Mesenchymal stem cell (in vitro differentiated cells and primary cell): ENCODE data around the gene C18orf63.
A peak's percentile ranks its signal among the peaks of the same experiment; 100 is the strongest.

Experiments
- DNase-seq: peaks from one replicate; pipeline ENCODE4 v3.0.0-alpha.2; 2013
- H2AFZ ChIP-seq: one replicate; pipeline ENCODE4 v1.6.1; 2013; ENCODE audit warnings: low read depth, mild to moderate bottlenecking, control low read depth, inconsistent platforms, low read length, moderate library complexity
- H2AK5ac ChIP-seq: 2 replicates; pipeline ENCODE4 v1.6.1; 2013; ENCODE audit warnings: low read length, moderate library complexity, mild to moderate bottlenecking, inconsistent platforms; ENCODE audit not compliant: severe bottlenecking
- H2BK120ac ChIP-seq: one replicate; pipeline ENCODE4 v1.6.1; 2013; ENCODE audit warnings: low read depth, mild to moderate bottlenecking, inconsistent platforms, low read length, moderate library complexity
- H2BK12ac ChIP-seq, 2 experiments: one replicate each; pipeline ENCODE4 v1.6.1; 2013; ENCODE audit warnings: inconsistent platforms in 2 of 2, low read length in 2 of 2, mild to moderate bottlenecking in 2 of 2, moderate library complexity in 2 of 2, control low read depth in 1 of 2
- H2BK15ac ChIP-seq: one replicate; pipeline ENCODE4 v1.6.1; 2013; ENCODE audit warnings: mild to moderate bottlenecking, low read depth, inconsistent platforms; ENCODE audit not compliant: poor library complexity, severe bottlenecking
- H2BK5ac ChIP-seq: 2 replicates; pipeline ENCODE4 v1.6.1; 2013; ENCODE audit warnings: low read depth, mild to moderate bottlenecking, low read length, control low read depth, inconsistent platforms; ENCODE audit not compliant: poor library complexity, severe bottlenecking
- H3K14ac ChIP-seq, 2 experiments: one replicate each; pipeline ENCODE4 v1.6.1; 2013; ENCODE audit warnings: inconsistent platforms in 2 of 2, low read length in 2 of 2, control low read depth in 1 of 2, mild to moderate bottlenecking in 1 of 2, moderate library complexity in 1 of 2
- H3K18ac ChIP-seq, 2 experiments: one replicate each; pipeline ENCODE4 v1.6.1; 2013; ENCODE audit warnings: inconsistent platforms in 2 of 2, low read length in 2 of 2, control low read depth in 1 of 2, low read depth in 1 of 2, mild to moderate bottlenecking in 1 of 2
- H3K23ac ChIP-seq, 2 experiments: one replicate each; pipeline ENCODE4 v1.6.1; 2013; ENCODE audit warnings: inconsistent platforms in 2 of 2, low read length in 2 of 2, mild to moderate bottlenecking in 2 of 2, moderate library complexity in 2 of 2, control low read depth in 1 of 2
- H3K27ac ChIP-seq: 2 replicates; pipeline ENCODE4 v1.5.1; 2013; ENCODE audit warnings: mild to moderate bottlenecking, moderate library complexity, low read length, control low read depth, inconsistent platforms; ENCODE audit not compliant: poor library complexity, severe bottlenecking
- H3K27me3 ChIP-seq, 2 experiments: 2 replicates each; pipeline versions ENCODE4 v1.6.1 to v1.7.0; 2013; ENCODE audit warnings: low read length in 2 of 2, mild to moderate bottlenecking in 2 of 2, moderate library complexity in 2 of 2, control low read depth in 1 of 2, inconsistent platforms in 1 of 2; ENCODE audit not compliant: control insufficient read depth in 1 of 2, insufficient read depth in 1 of 2
- H3K36me3 ChIP-seq, 2 experiments: 2 replicates each; pipeline versions ENCODE4 v1.6.1 to v1.7.0; 2013; ENCODE audit warnings: low read length in 2 of 2, control low read depth in 1 of 2, inconsistent platforms in 1 of 2, low read depth in 1 of 2, mild to moderate bottlenecking in 1 of 2; ENCODE audit not compliant: insufficient read depth in 2 of 2, control insufficient read depth in 1 of 2
- H3K4ac ChIP-seq, 2 experiments: one replicate each; pipeline ENCODE4 v1.6.1; 2013; ENCODE audit warnings: inconsistent platforms in 2 of 2, low read length in 2 of 2, mild to moderate bottlenecking in 2 of 2, moderate library complexity in 2 of 2, control low read depth in 1 of 2, low read depth in 1 of 2
- H3K4me1 ChIP-seq: 2 replicates; pipeline ENCODE4 v1.6.1; 2013; ENCODE audit warnings: low read depth, low read length, control low read depth; ENCODE audit not compliant: control insufficient read depth, insufficient read depth
- H3K4me2 ChIP-seq: 2 replicates; pipeline ENCODE4 v1.6.1; 2013; ENCODE audit warnings: low read length, mild to moderate bottlenecking, inconsistent platforms; ENCODE audit not compliant: poor library complexity, severe bottlenecking
- H3K4me3 ChIP-seq, 2 experiments: 2 replicates each; pipeline versions ENCODE4 v1.5.1 to v1.7.0; 2013; ENCODE audit warnings: low read length in 2 of 2, mild to moderate bottlenecking in 2 of 2, control low read depth in 1 of 2, low read depth in 1 of 2; ENCODE audit not compliant: insufficient read depth in 1 of 2
- H3K79me1 ChIP-seq: replicated peaks from 2 replicates; pipeline ENCODE4 v1.6.1; 2013; ENCODE audit warnings: mild to moderate bottlenecking, control low read depth, low read length, inconsistent platforms; ENCODE audit not compliant: poor library complexity, severe bottlenecking
- H3K9ac ChIP-seq: 2 replicates; pipeline ENCODE4 v1.7.0; 2013; ENCODE audit warnings: mild to moderate bottlenecking, low read length, moderate library complexity
- H3K9me3 ChIP-seq: 2 replicates; pipeline ENCODE4 v1.7.0; 2013; ENCODE audit warnings: mild to moderate bottlenecking, low read length; ENCODE audit not compliant: control insufficient read depth
- H4K8ac ChIP-seq: one replicate; pipeline ENCODE4 v1.6.1; 2013; ENCODE audit warnings: inconsistent platforms, mild to moderate bottlenecking, low read length, moderate library complexity
- H4K91ac ChIP-seq: one replicate; pipeline ENCODE4 v1.6.1; 2013; ENCODE audit warnings: mild to moderate bottlenecking, low read length, inconsistent platforms
- WGBS: methylation state at CpG from one replicate; pipeline ENCODE4 v1.1.7; 2013; ENCODE audit warnings: mixed read lengths; 5-methylcytosine and 5-hydroxymethylcytosine counted together

The C18orf63 gene

DNA sequence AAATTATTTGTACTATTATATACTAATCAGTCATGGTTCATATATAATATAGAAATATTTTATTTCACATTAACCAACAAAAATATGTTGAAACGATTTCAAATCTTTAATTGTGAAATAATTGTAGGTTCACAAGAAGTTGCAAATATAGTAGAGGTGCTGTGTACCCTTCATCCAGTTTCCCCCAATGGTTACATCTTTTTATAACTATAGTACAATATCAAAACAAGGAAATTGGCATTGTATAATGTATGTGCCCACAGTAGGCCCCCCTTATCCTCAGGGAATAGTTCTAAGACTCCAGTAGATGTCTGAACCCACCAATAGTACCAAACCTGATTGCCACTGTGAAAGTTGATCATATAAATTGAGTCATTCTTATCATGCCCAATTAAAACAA is 16.5 kb upstream of the C18orf63 start:
- H2BK12ac ChIP-seq, result no peak overlapping the region
- no peak overlapping the region for H3K4me3 ChIP-seq
- H3K14ac ChIP-seq, result no peak overlapping the region
- H3K27ac ChIP-seq, result no peak overlapping the region
- no peaks in the 10 kb centered on the region for H3K79me1 ChIP-seq
- no peak overlapping the region for H4K91ac ChIP-seq
- no CpG with 5 or more reads among the region's 1 CpG for whole genome bisulfite sequencing
- no peak overlapping the region for H3K23ac ChIP-seq
- H4K8ac ChIP-seq, result no peak overlapping the region
- no peaks in the 10 kb centered on the region for H3K27me3 ChIP-seq
- H2AFZ ChIP-seq, result no peak overlapping the region
- no peak overlapping the region for H2BK120ac ChIP-seq
- no peak overlapping the region for H3K9ac ChIP-seq
- no peak overlapping the region for H2BK15ac ChIP-seq
- H3K4ac ChIP-seq, result no peak overlapping the region
- no peak overlapping the region for H2BK5ac ChIP-seq
- H3K4me2 ChIP-seq, result no peak overlapping the region
- no peaks in the 10 kb centered on the region for H3K9me3 ChIP-seq
- H3K18ac ChIP-seq, result no peak overlapping the region
- H3K4me1 ChIP-seq, result no peaks in the 10 kb centered on the region
- no peak for DNase-seq
- H3K36me3 ChIP-seq, result no peaks in the 10 kb centered on the region
- H2AK5ac ChIP-seq, result no peak overlapping the region

DNA sequence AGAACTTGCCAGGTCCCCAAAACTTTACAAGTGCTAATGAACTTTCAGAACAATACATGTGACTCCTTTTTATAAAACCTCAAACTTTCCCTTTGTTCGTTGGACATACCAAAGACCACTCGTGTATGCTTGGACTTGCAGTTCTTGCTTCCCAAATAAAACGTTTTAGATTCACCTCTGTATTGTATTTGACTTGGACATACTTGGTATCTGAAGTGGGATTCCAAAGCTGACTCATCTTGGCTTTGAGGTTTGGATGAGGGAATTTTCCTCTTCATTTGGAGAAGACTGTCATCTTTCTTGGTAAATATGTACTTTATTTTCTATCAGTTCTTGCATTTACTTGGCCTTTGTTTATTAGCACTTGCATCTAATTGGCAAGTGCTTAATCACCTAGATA is 15.9 kb upstream of the C18orf63 start:
- H3K23ac ChIP-seq, result no peak overlapping the region
- H3K27ac ChIP-seq, result no peak overlapping the region
- no peak overlapping the region for H3K4me3 ChIP-seq
- no peaks in the 10 kb centered on the region for H3K4me1 ChIP-seq
- no peak overlapping the region for H4K91ac ChIP-seq
- H3K14ac ChIP-seq, result no peak overlapping the region
- no peak overlapping the region for H2AFZ ChIP-seq
- H3K4me2 ChIP-seq, result no peak overlapping the region
- no peak overlapping the region for H3K18ac ChIP-seq
- H3K79me1 ChIP-seq, result no peaks in the 10 kb centered on the region
- no peaks in the 10 kb centered on the region for H3K36me3 ChIP-seq
- no peak overlapping the region for H2BK15ac ChIP-seq
- DNase-seq, result no peak
- no peak overlapping the region for H2BK12ac ChIP-seq
- H3K4ac ChIP-seq, result no peak overlapping the region
- no peak overlapping the region for H2BK120ac ChIP-seq
- no peak overlapping the region for H2AK5ac ChIP-seq
- no peak overlapping the region for H3K9ac ChIP-seq
- WGBS, result 100% methylated on average over 2 of the region's 3 CpGs
- no peaks in the 10 kb centered on the region for H3K9me3 ChIP-seq
- H3K27me3 ChIP-seq, result no peaks in the 10 kb centered on the region
- no peak overlapping the region for H4K8ac ChIP-seq
- no peak overlapping the region for H2BK5ac ChIP-seq

DNA sequence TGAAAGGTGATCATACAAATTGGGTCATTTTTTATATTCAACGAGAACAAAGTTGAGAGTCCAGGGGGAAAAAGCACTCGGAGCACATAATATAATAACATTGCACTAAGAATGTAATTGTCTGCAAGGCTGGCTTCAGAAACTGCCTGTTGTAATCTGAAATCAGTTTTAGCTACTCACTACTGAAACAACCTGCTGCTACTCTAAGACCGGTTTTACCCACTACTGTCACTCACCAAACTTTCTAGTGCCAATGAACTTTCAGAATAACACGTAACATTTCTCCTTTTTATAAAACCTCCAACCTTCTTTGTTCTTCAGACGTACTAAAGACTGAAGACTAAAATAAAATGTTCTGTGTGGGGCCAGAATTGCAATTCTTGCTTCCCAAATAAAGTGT is 12.3 kb upstream of the C18orf63 start:
- Histone ChIP-seq H2BK120ac (no peak overlapping the region), H2BK5ac (no peak overlapping the region), H2AFZ (no peak overlapping the region), H3K79me1 (no peaks in the 10 kb centered on the region), H3K36me3 (no peaks in the 10 kb centered on the region), H3K18ac (no peak overlapping the region), H3K23ac (no peak overlapping the region), H3K9me3 (no peaks in the 10 kb centered on the region), H3K4me2 (no peak overlapping the region), H2AK5ac (no peak overlapping the region), H3K27me3 (no peaks in the 10 kb centered on the region), H3K4ac (no peak overlapping the region), H4K8ac (no peak overlapping the region), H2BK15ac (no peak overlapping the region), H2BK12ac (no peak overlapping the region), H3K27ac (no peak overlapping the region), H3K9ac (no peak overlapping the region), H3K4me1 (no peaks in the 10 kb centered on the region), H4K91ac (no peak overlapping the region), H3K4me3 (no peak overlapping the region), H3K14ac (no peak overlapping the region)
- no peak for DNase-seq
- WGBS, result 77% methylated on average over 4 of the region's 5 CpGs

DNA sequence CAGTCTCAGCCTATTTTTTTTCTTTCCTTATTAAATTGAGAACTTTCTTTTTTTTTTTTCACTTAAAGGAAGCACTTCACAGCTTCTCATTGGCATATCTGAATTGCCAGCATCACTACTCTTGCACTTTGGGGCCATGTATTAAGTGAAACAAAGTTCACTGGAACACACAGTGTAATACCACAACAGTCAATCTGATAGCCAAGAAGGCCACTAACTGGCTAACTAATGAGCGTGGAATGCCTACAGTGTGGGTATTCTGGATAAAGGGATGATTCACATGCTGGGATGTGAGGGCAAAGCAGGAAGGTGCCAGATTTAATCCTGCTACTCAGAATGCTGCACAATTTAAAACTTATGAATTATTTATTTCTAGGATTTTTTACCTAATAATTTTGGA is 11.7 kb upstream of the C18orf63 start:
- Histone ChIP-seq H3K4ac (no peak overlapping the region), H2BK5ac (no peak overlapping the region)

More for the DNA sequence above, 11.7 kb upstream of the C18orf63 start:
- no peak overlapping the region for H3K4me2 ChIP-seq
- H3K27ac ChIP-seq, result no peak overlapping the region
- H3K27me3 ChIP-seq, result no peaks in the 10 kb centered on the region
- H3K23ac ChIP-seq, result no peak overlapping the region
- no peak for DNase-seq
- peak overlapping the region in 1 of 2 experiments; percentile 44 for H3K14ac ChIP-seq
- H3K9ac ChIP-seq, result no peak overlapping the region
- H2BK120ac ChIP-seq, result no peak overlapping the region
- no peak overlapping the region for H2BK15ac ChIP-seq
- H3K18ac ChIP-seq, result no peak overlapping the region
- no peak overlapping the region for H2BK12ac ChIP-seq
- H3K36me3 ChIP-seq, result no peaks in the 10 kb centered on the region
- H3K79me1 ChIP-seq, result no peaks in the 10 kb centered on the region
- H3K9me3 ChIP-seq, result no peaks in the 10 kb centered on the region
- no CpG with 5 or more reads among the region's 1 CpG for WGBS
- no peaks in the 10 kb centered on the region for H3K4me1 ChIP-seq
- no peak overlapping the region for H2AK5ac ChIP-seq
- H4K91ac ChIP-seq, result no peak overlapping the region
- H3K4me3 ChIP-seq, result no peak overlapping the region
- no peak overlapping the region for H2AFZ ChIP-seq
- H4K8ac ChIP-seq, result no peak overlapping the region
